Tibial artery (tissue), 4 donors: ENCODE results near the gene DYNC1H1.

Experiments
- DNase-seq, 2 donors: peaks; one replicate each; pipeline ENCODE4 v3.0.0-alpha.2; 2019
- H3K27ac ChIP-seq, 2 donors: fragments of 200-600 bp; sonication (generic) in 1 of 2; 1 replicate in 1 of 2; 2 replicates in 1 of 2; pipeline ENCODE4 v1.5.1; 2018 to 2019; ENCODE audit warnings: mild to moderate bottlenecking in 1 of 2
- H3K27me3 ChIP-seq, 2 donors: fragments of 200-600 bp; sonication (generic) in 1 of 2; one replicate each; pipeline versions ENCODE4 v1.5.1 to v1.6.0; 2016 to 2019
- H3K36me3 ChIP-seq, 3 donors: fragments of 200-600 bp; sonication (generic) in 2 of 3; one replicate each; pipeline ENCODE4 v1.5.1; 2016 to 2019; ENCODE audit warnings: mild to moderate bottlenecking in 2 of 3
- H3K4me1 ChIP-seq, 4 donors: fragments of 200-600 bp; sonication (generic) in 2 of 4; 1 replicate in 3 of 4; 2 replicates in 1 of 4; pipeline ENCODE4 v1.5.1; 2016 to 2019
- H3K4me3 ChIP-seq, 2 donors: fragments of 200-600 bp; sonication (generic) in 1 of 2; 1 replicate in 1 of 2; 2 replicates in 1 of 2; pipeline ENCODE4 v1.5.1; 2018 to 2019; ENCODE audit warnings: mild to moderate bottlenecking in 2 of 2
- H3K9me3 ChIP-seq, 3 donors: fragments of 200-600 bp; sonication (generic) in 1 of 3; one replicate each; pipeline ENCODE4 v1.5.1; 2016 to 2019
- intact Hi-C: fragments of 100-400 bp; cut with DNase I; formaldehyde crosslinking; loops from one replicate; pipeline ENCODE4 v1.15.0; 2023; ENCODE audit warnings: low total_unique reads
- TF ChIP-seq, protein P1 (sequence below), 2 experiments: fragments of 200-600 bp in 1 of 2; fragments of 450-650 bp in 1 of 2; IDR thresholded peaks; one replicate each; pipeline ENCODE4 v1.5.1; 2017 to 2019; ENCODE audit warnings: antibody characterized with exemption in 2 of 2, mild to moderate bottlenecking in 1 of 2, moderate library complexity in 1 of 2

The DYNC1H1 gene

GRCh38 chr14:102084931-102085330 is 120.6 kb downstream of the DYNC1H1 start:
- Histone ChIP-seq H3K36me3 (peaks cover 55 to 58% (median 57%) of the 10 kb centered on the region in 3 donors), H3K4me1 (peaks cover 0 to 50% (median 33%) of the 10 kb centered on the region in 4 donors)
- DNase-seq, result no peak

GRCh38 chr14:102085488-102085887 is 121.1 kb downstream of the DYNC1H1 start:
- no peaks in the 10 kb centered on the region for H3K27me3 ChIP-seq
- intact Hi-C loops, result loop anchor here (5.0 kb wide), 1 partner anchor 123 kb away; the partner anchor contains the start of gene DYNC1H1

More at GRCh38 chr14:102084931-102085330, 120.6 kb downstream of the DYNC1H1 start:
- intact Hi-C loops, result loop anchor here (5.0 kb wide), 1 partner anchor 123 kb away; the partner anchor contains the start of gene DYNC1H1
- Histone ChIP-seq H3K9me3 (no peaks in the 10 kb centered on the region), H3K27ac (peak overlapping the region in 1 of 2 donors; percentile 98), H3K27me3 (no peaks in the 10 kb centered on the region), H3K4me3 (no peak overlapping the region)
- TF ChIP-seq, protein P1, sequence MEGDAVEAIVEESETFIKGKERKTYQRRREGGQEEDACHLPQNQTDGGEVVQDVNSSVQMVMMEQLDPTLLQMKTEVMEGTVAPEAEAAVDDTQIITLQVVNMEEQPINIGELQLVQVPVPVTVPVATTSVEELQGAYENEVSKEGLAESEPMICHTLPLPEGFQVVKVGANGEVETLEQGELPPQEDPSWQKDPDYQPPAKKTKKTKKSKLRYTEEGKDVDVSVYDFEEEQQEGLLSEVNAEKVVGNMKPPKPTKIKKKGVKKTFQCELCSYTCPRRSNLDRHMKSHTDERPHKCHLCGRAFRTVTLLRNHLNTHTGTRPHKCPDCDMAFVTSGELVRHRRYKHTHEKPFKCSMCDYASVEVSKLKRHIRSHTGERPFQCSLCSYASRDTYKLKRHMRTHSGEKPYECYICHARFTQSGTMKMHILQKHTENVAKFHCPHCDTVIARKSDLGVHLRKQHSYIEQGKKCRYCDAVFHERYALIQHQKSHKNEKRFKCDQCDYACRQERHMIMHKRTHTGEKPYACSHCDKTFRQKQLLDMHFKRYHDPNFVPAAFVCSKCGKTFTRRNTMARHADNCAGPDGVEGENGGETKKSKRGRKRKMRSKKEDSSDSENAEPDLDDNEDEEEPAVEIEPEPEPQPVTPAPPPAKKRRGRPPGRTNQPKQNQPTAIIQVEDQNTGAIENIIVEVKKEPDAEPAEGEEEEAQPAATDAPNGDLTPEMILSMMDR (IDR thresholded peaks at IDR 0.05), result no peak

GRCh38 chr14:102085948-102086708 is 121.8 kb downstream of the DYNC1H1 start:
- peaks cover 44 to 46% (median 45%) of the 10 kb centered on the region in 3 donors for H3K36me3 ChIP-seq
- no peaks in the 10 kb centered on the region for H3K9me3 ChIP-seq
- intact Hi-C loops, result loop anchor here (5.0 kb wide), 1 partner anchor 124 kb away; the partner anchor contains the start of gene DYNC1H1
- DNase-seq, result peak; percentile 45 to 70
- no peaks in the 10 kb centered on the region for H3K27me3 ChIP-seq
- H3K4me3 ChIP-seq, result peak overlapping the region; percentile 79 to 90
- peak overlapping the region; percentile 97 to 98 for H3K27ac ChIP-seq
- TF ChIP-seq, protein P1 (IDR thresholded peaks at IDR 0.05), result no peak
- peaks cover 0 to 50% (median 33%) of the 10 kb centered on the region in 4 donors for H3K4me1 ChIP-seq

More at GRCh38 chr14:102085488-102085887, 121.1 kb downstream of the DYNC1H1 start:
- H3K4me1 ChIP-seq, result peaks cover 0 to 50% (median 33%) of the 10 kb centered on the region in 4 donors
- peaks cover 49 to 52% (median 51%) of the 10 kb centered on the region in 3 donors for H3K36me3 ChIP-seq
- DNase-seq, result no peak
- TF ChIP-seq, protein P1 (IDR thresholded peaks at IDR 0.05), result no peak
- peak overlapping the region; percentile 97 to 98 for H3K27ac ChIP-seq
- H3K4me3 ChIP-seq, result peak overlapping the region; percentile 79 to 90
- H3K9me3 ChIP-seq, result no peaks in the 10 kb centered on the region

- intact Hi-C loops, result loop anchor here (5.0 kb wide), 1 partner anchor 124 kb away; the partner anchor contains the start of gene DYNC1H1
- peaks cover 0 to 50% (median 33%) of the 10 kb centered on the region in 4 donors for H3K4me1 ChIP-seq
- no peaks in the 10 kb centered on the region for H3K27me3 ChIP-seq
- H3K9me3 ChIP-seq, result no peaks in the 10 kb centered on the region
- TF ChIP-seq, protein P1 (IDR thresholded peaks at IDR 0.05), result no peak
- peak overlapping the region; percentile 79 to 90 for H3K4me3 ChIP-seq
- peaks cover 39 to 41% (median 40%) of the 10 kb centered on the region in 3 donors for H3K36me3 ChIP-seq
- peak overlapping the region; percentile 97 to 98 for H3K27ac ChIP-seq
- no peak for DNase-seq
These were observed 122.3 kb downstream of the DYNC1H1 start for GRCh38 chr14:102086709-102086971.

DNA sequence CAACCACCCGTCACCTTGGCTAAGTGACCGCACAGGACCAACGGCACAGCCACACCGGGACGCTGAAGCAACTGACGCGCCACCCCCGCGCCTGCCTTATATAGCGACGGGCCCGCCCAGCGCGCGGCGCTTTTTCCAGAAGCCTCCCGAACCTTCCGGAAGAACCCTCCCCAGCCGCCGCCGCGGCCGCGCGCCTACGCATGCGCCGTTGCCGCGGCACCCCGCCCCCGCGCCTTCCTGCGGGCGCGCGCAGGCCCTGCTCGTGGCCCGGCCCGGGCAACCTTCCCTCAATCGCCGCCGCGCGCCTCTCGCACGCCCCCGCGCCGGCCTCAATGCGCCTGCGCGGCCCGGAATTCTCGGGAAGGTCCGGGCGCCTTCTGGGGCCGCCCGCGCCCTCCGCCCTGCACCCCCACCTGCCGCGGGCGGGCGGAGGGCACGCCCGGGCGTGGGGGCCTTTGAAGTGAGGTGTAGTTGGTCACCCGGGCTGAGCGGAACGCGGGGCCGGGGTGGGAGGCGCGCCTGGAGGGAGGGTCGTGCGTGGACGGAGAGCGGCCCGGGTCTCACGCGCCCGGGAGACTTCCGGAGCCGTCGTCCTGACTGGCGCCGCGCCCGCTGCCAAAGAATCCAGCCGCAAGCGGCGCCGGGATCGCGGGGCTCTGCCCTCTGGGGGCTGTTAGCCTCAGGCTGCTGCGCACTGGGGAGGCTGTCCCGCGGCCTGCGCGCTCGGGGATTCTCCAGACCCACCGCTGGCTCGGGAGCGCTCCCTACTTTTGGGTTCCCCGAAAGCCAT is 122.8 kb downstream of the DYNC1H1 start, which contains the start of gene HSP90AA1:
Gene HSP90AA1 (minus strand): TSS at position 73 of the 790 bp plus-strand sequence. CDS start 666 bp downstream, outside the sequence.
- Histone ChIP-seq H3K27ac (peak within 1 kb of the TSS; percentile 97 to 98), H3K4me1 (peaks cover 0 to 46% (median 33%) of the 10 kb centered on the region in 4 donors), H3K36me3 (peaks cover 34 to 35% (median 35%) of the 10 kb centered on the region in 3 donors), H3K9me3 (no peaks in the 10 kb centered on the region), H3K27me3 (no peaks in the 10 kb centered on the region), H3K4me3 (peak within 1 kb of the TSS; percentile 79 to 90)
- TF ChIP-seq, protein P1 (IDR thresholded peaks at IDR 0.05), result no peak
- DNase-seq, result peak; percentile 89 to 97
- intact Hi-C loops, result loop anchor here (5.0 kb wide), 1 partner anchor 125 kb away; the partner anchor contains the start of gene DYNC1H1
